Loucy (cell line): ENCODE results near the gene TJP2.

Experiments used
- CTCF ChIP-seq: fragments of 200-600 bp; sonication (generic); conservative IDR thresholded peaks from 2 replicates; pipeline ENCODE4 v1.5.1; 2014; ENCODE audit warnings: mild to moderate bottlenecking, antibody characterized with exemption, low read length
- EZH2phosphoT487 ChIP-seq: fragments of 200-600 bp; IDR thresholded peaks from 2 replicates; pipeline ENCODE4 v1.6.1; 2018; ENCODE audit warnings: antibody characterized with exemption, mild to moderate bottlenecking, moderate library complexity, borderline replicate concordance

- TF ChIP-seq CTCF (no peak), EZH2phosphoT487 (no peak)
Measured at GRCh38 chr9:69299315-69299714, 125.2 kb downstream of the TJP2 start.
